Natural killer cell (primary cell): ENCODE results near the gene ADAM17. TPM values are rescaled to one million over a fixed set of nuclear protein-coding genes. Genes with fewer than 3 reads are reported as not detected.

ENCODE experiments used
- ATAC-seq, 3 donors: fragments of 150-1000 bp in 2 of 3; fragments of 200-7000 bp in 1 of 3; cut with Tn5 transposase; 1 replicate in 1 of 3; 2 replicates in 2 of 3; pipeline ENCODE4 v1.10.0; 2021; ENCODE audit warnings: mild to moderate bottlenecking in 2 of 3, moderate library complexity in 2 of 3
- DNase-seq, 2 donors: peaks; one replicate each; pipeline versions ENCODE4 v3.0.0 to v3.0.0-alpha.2; 2013 to 2021; ENCODE audit warnings: mixed read lengths in 1 of 2
- H3K27ac ChIP-seq: one replicate; pipeline ENCODE4 v1.5.1; 2013; ENCODE audit warnings: mild to moderate bottlenecking, low read length
- H3K27me3 ChIP-seq: one replicate; pipeline ENCODE4 v1.6.1; 2013; ENCODE audit warnings: low read length; ENCODE audit not compliant: control insufficient read depth, insufficient read depth
- H3K36me3 ChIP-seq: one replicate; pipeline ENCODE4 v1.6.1; 2013; ENCODE audit warnings: low read length; ENCODE audit not compliant: control insufficient read depth, insufficient read depth
- H3K4me1 ChIP-seq: one replicate; pipeline ENCODE4 v1.6.1; 2013; ENCODE audit warnings: low read length; ENCODE audit not compliant: control insufficient read depth, insufficient read depth
- H3K4me3 ChIP-seq: one replicate; pipeline ENCODE4 v1.5.1; 2013; ENCODE audit warnings: low read length
- H3K9me3 ChIP-seq: one replicate; pipeline ENCODE4 v1.6.1; 2013; ENCODE audit warnings: low read length; ENCODE audit not compliant: control insufficient read depth, insufficient read depth
- H3K27ac Mint-ChIP-seq, 2 donors: one replicate each; pipeline ENCODE4 v1.8.0; 2022; ENCODE audit warnings: mild to moderate bottlenecking in 2 of 2, mixed read lengths in 2 of 2, moderate library complexity in 1 of 2
- H3K27me3 Mint-ChIP-seq, 2 donors: one replicate each; pipeline ENCODE4 v1.8.0; 2022; ENCODE audit warnings: low read depth in 2 of 2, mixed read lengths in 2 of 2
- H3K36me3 Mint-ChIP-seq: one replicate; pipeline ENCODE4 v1.8.0; 2022; ENCODE audit warnings: mixed read lengths
- H3K4me1 Mint-ChIP-seq, 2 donors: one replicate each; pipeline ENCODE4 v1.8.0; 2022; ENCODE audit warnings: mixed read lengths in 2 of 2
- H3K4me3 Mint-ChIP-seq: one replicate; pipeline ENCODE4 v1.8.0; 2022; ENCODE audit warnings: mild to moderate bottlenecking, moderate library complexity, mixed read lengths
- H3K9me3 Mint-ChIP-seq, 2 donors: one replicate each; pipeline ENCODE4 v1.8.0; 2022; ENCODE audit warnings: mixed read lengths in 2 of 2
- WGBS: methylation state at CpG from one replicate; pipeline ENCODE4 v1.1.7; 2013; ENCODE audit warnings: missing lambda C conversion rate; ENCODE audit not compliant: insufficient coverage; 5-methylcytosine and 5-hydroxymethylcytosine counted together
- intact Hi-C: fragments of 100-400 bp; cut with micrococcal nuclease; formaldehyde crosslinking; loops from one replicate; pipeline ENCODE4 v1.14.2; 2022
- total RNA-seq, 4 donors: library from RNA; stranded (reverse); fragments of 120-200 nt in 1 of 4; gene quantifications; one replicate each; pipeline versions ENCODE4 v1.2.3 to v1.2.4, GENCODE V29; 2013 to 2022
- TF ChIP-seq, protein P1 (sequence below): fragments of 200-600 bp; IDR thresholded peaks from one replicate; pipeline ENCODE4 v1.8.0; 2022; ENCODE audit warnings: antibody characterized with exemption

The ADAM17 gene
- total RNA-seq, 3 donors from 2014 or later (not counting 1 experiment from before 2014, with no cell fraction given), result 44.0 to 53.8 (median 46.8) TPM

DNA sequence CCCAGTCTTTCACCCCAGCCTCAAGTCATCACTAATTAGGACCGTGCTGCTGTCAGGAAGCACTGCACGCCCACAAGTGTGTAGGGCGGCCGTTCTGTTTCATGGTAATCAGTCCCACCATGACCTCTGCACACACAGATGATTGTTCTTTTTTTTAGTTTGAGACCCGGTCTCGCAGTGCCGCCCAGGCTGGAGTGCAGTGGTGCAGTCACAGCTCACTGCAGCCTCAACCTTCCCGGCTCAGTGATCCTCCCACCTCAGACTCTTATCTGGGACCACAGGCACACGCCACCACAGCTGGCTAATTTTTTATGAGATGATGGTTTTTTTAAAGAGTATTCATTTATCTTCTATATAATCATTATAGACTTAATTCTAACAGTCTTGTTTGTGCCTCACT is 83.1 kb downstream of the ADAM17 start:
- DNase-seq, result no peak
- H3K9me3 ChIP-seq, result no peaks in the 10 kb centered on the region
- Mint-ChIP-seq H3K36me3 (no peaks in the 10 kb centered on the region), H3K27me3 (no peaks in the 10 kb centered on the region), H3K9me3 (no peaks in the 10 kb centered on the region), H3K27ac (peak overlapping the region in 1 of 2 donors; percentile 81), H3K4me3 (peak overlapping the region; percentile 87), H3K4me1 (peaks cover 21 to 25% of the 10 kb centered on the region in 2 donors)
- peaks cover 3% of the 10 kb centered on the region for H3K36me3 ChIP-seq
- TF ChIP-seq, protein P1, sequence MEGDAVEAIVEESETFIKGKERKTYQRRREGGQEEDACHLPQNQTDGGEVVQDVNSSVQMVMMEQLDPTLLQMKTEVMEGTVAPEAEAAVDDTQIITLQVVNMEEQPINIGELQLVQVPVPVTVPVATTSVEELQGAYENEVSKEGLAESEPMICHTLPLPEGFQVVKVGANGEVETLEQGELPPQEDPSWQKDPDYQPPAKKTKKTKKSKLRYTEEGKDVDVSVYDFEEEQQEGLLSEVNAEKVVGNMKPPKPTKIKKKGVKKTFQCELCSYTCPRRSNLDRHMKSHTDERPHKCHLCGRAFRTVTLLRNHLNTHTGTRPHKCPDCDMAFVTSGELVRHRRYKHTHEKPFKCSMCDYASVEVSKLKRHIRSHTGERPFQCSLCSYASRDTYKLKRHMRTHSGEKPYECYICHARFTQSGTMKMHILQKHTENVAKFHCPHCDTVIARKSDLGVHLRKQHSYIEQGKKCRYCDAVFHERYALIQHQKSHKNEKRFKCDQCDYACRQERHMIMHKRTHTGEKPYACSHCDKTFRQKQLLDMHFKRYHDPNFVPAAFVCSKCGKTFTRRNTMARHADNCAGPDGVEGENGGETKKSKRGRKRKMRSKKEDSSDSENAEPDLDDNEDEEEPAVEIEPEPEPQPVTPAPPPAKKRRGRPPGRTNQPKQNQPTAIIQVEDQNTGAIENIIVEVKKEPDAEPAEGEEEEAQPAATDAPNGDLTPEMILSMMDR, result no peak
- peaks cover 27% of the 10 kb centered on the region for H3K4me1 ChIP-seq
- intact Hi-C loops, result loop anchor here (10.0 kb wide), 1 partner anchor 48 kb away; the partner anchor contains the start of genes CPSF3 and ITGB1BP1
- ATAC-seq, result no peak
- H3K27ac ChIP-seq, result no peak overlapping the region
- H3K27me3 ChIP-seq, result no peaks in the 10 kb centered on the region
- WGBS, result 78% methylated on average over 8 of the region's 9 CpGs
- H3K4me3 ChIP-seq, result no peak overlapping the region

GRCh38 chr2:9471206-9471605 is 84.4 kb downstream of the ADAM17 start:
- no peak overlapping the region for H3K4me3 Mint-ChIP-seq

DNA sequence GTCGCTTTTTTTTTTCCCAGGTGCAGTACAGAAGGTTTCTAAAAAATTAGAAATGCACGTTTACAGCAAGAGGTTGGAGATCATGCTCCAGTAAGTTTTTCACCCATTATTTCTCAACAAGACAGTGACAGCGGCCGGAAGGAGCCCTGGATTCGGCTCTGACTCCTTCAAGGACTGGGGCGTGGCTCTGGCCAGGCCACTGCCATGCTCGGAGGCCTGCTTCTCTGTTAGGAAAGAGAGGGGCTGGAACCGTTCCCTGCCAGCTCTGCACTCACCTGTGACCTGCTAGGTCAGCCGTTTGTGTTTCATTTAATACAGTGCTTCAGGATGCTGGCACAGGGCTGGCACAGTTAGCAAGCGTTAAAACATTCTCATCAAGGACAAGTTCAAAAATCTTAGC is 87.9 kb downstream of the ADAM17 start:
- Mint-ChIP-seq H3K4me1 (peaks cover 6 to 7% of the 10 kb centered on the region in 2 donors), H3K36me3 (no peaks in the 10 kb centered on the region), H3K4me3 (no peak overlapping the region), H3K27me3 (no peaks in the 10 kb centered on the region), H3K9me3 (no peaks in the 10 kb centered on the region), H3K27ac (no peak overlapping the region)
- TF ChIP-seq, protein P1, result no peak
- DNase-seq, result no peak
- Histone ChIP-seq H3K4me1 (peaks cover 5% of the 10 kb centered on the region), H3K9me3 (no peaks in the 10 kb centered on the region), H3K27ac (no peak overlapping the region), H3K27me3 (no peaks in the 10 kb centered on the region), H3K36me3 (peaks cover 6% of the 10 kb centered on the region), H3K4me3 (no peak overlapping the region)
- intact Hi-C loops, result no loop called here
- ATAC-seq, result no peak
- WGBS, result 96% methylated on average over 10 of the region's 10 CpGs

More at GRCh38 chr2:9471206-9471605, 84.4 kb downstream of the ADAM17 start:
- Mint-ChIP-seq H3K36me3 (no peaks in the 10 kb centered on the region), H3K4me1 (peaks cover 13 to 17% of the 10 kb centered on the region in 2 donors), H3K9me3 (no peaks in the 10 kb centered on the region), H3K27me3 (no peaks in the 10 kb centered on the region), H3K27ac (no peak overlapping the region)
- Histone ChIP-seq H3K4me3 (no peak overlapping the region), H3K4me1 (peaks cover 24% of the 10 kb centered on the region), H3K36me3 (peaks cover 4% of the 10 kb centered on the region), H3K27me3 (no peaks in the 10 kb centered on the region), H3K9me3 (no peaks in the 10 kb centered on the region), H3K27ac (no peak overlapping the region)
- 92% methylated on average over 4 of the region's 5 CpGs for WGBS
- TF ChIP-seq, protein P1, result no peak
- no peak for DNase-seq
- ATAC-seq, result no peak
- intact Hi-C loops, result loop anchor here (10.0 kb wide), 1 partner anchor 46 kb away; the partner anchor contains the start of genes CPSF3 and ITGB1BP1

DNA sequence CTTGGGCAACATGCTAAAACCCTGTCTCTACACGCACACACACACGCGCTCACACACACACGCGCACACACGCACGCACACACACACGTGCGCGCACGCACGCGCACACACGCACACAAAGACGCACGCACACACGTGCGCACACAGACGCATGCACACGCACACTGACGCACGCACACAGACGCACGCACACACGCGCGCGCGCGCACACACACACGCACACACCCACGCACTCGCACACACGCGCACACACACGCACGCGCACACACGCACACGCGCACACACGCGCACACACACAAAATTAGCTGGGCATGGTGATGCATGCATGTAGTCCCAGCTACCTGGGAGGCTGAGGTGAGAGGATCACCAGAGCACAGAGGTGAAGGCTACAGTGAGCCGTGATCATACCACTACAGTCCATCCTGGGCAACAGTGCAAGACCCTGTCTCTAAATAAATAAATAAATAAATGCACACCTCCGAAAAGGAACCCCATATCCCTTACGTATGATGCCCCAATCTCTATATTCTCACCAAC is 89.4 kb downstream of the ADAM17 start:
- Mint-ChIP-seq H3K9me3 (no peaks in the 10 kb centered on the region), H3K36me3 (no peaks in the 10 kb centered on the region), H3K4me1 (peaks cover 6 to 7% of the 10 kb centered on the region in 2 donors), H3K27me3 (no peaks in the 10 kb centered on the region), H3K27ac (no peak overlapping the region), H3K4me3 (no peak overlapping the region)
- DNase-seq (no peak), ATAC-seq (no peak)
- Histone ChIP-seq H3K4me3 (no peak overlapping the region), H3K27ac (no peak overlapping the region), H3K36me3 (peaks cover 8% of the 10 kb centered on the region), H3K4me1 (peaks cover 5% of the 10 kb centered on the region), H3K27me3 (no peaks in the 10 kb centered on the region), H3K9me3 (no peaks in the 10 kb centered on the region)
- TF ChIP-seq, protein P1, result no peak
- 98% methylated on average over 46 of the region's 46 CpGs for WGBS
- intact Hi-C loops, result no loop called here
